Spinal cord (tissue), 10 donors: ENCODE data around the gene MBD3L2. TPM values are rescaled to one million over a fixed set of nuclear protein-coding genes. Genes with fewer than 3 reads are reported as not detected.
"Not testable (repeated sequence)": the region's sequence is repeated elsewhere in the genome, so short reads cannot be mapped to it uniquely, and the experiment has no call there.

Source experiments
- DNase-seq, 6 donors: peaks; one replicate each; pipeline versions ENCODE4 v3.0.0 to v3.0.0-alpha.2; 2013 to 2015; ENCODE audit warnings: low spot score in 6 of 6, low read depth in 4 of 6
- H3K27ac ChIP-seq: one replicate; pipeline ENCODE4 v1.5.1; 2013; ENCODE audit warnings: low read depth, low read length, control low read depth
- H3K27me3 ChIP-seq: one replicate; pipeline ENCODE4 v1.6.1; 2013; ENCODE audit warnings: low read length; ENCODE audit not compliant: control insufficient read depth, insufficient read depth
- H3K36me3 ChIP-seq: one replicate; pipeline ENCODE4 v1.6.1; 2013; ENCODE audit warnings: low read length; ENCODE audit not compliant: control insufficient read depth, insufficient read depth
- H3K4me1 ChIP-seq: one replicate; pipeline ENCODE4 v1.6.1; 2013; ENCODE audit warnings: low read length; ENCODE audit not compliant: control insufficient read depth, insufficient read depth
- H3K4me3 ChIP-seq: one replicate; pipeline ENCODE4 v1.5.1; 2013; ENCODE audit warnings: low read depth, low read length, control low read depth
- H3K9me3 ChIP-seq: one replicate; pipeline ENCODE4 v1.6.1; 2013; ENCODE audit warnings: low read length; ENCODE audit not compliant: control insufficient read depth, insufficient read depth
- WGBS: methylation state at CpG from one replicate; pipeline ENCODE4 v1.1.5; 2013; ENCODE audit warnings: missing lambda C conversion rate; ENCODE audit not compliant: insufficient coverage; 5-methylcytosine and 5-hydroxymethylcytosine counted together
- polyA plus RNA-seq, 2 donors: library from polyadenylated mRNA; unstranded; fragments of 120-200 nt; gene quantifications; one replicate each; pipeline ENCODE4 v1.2.1, GENCODE V29; 2013; ENCODE audit not compliant: insufficient read length in 2 of 2
- total RNA-seq, 2 donors: library from RNA; depleted of rRNA in 1 of 2; stranded (reverse); fragments of 120-200 nt in 1 of 2; fragments of >200 nt in 1 of 2; gene quantifications; one replicate each; pipeline versions ENCODE4 v1.2.3 to v1.2.4, GENCODE V29; 2013 to 2014
- donor health status: healthy.

The MBD3L2 gene
- total and polyA plus RNA-seq, 4 donors, result not detected

- Histone ChIP-seq H3K4me3 (no peak overlapping the region), H3K27ac (no peak overlapping the region), H3K36me3 (no peaks in the 10 kb centered on the region), H3K4me1 (no peaks in the 10 kb centered on the region), H3K27me3 (no peaks in the 10 kb centered on the region), H3K9me3 (no peaks in the 10 kb centered on the region)
- no CpG with 5 or more reads among the region's 6 CpGs for WGBS
- DNase-seq, result no peak
Measured at GRCh38 chr19:7018828-7019227, 30.3 kb upstream of the MBD3L2 start.

GRCh38 chr19:7021331-7021730, 27.8 kb upstream of the MBD3L2 start, which contains the start of gene MBD3L2B:
TSS of gene MBD3L2B (minus strand) at chr19:7021431. CDS start at chr19:7021397, 34 bp downstream.
- H3K9me3 ChIP-seq, H3K27me3 ChIP-seq, H3K4me1 ChIP-seq, H3K27ac ChIP-seq, DNase-seq, H3K36me3 ChIP-seq, H3K4me3 ChIP-seq: not testable (repeated sequence)
- no CpG with 5 or more reads among the region's 6 CpGs for WGBS

GRCh38 chr19:7028790-7029189, 20.3 kb upstream of the MBD3L2 start:
- DNase-seq, H3K4me3 ChIP-seq, H3K27ac ChIP-seq, H3K4me1 ChIP-seq, H3K36me3 ChIP-seq, H3K9me3 ChIP-seq, H3K27me3 ChIP-seq: not testable (repeated sequence)
- WGBS, result no CpG with 5 or more reads among the region's 1 CpG

GRCh38 chr19:7030278-7030677, 18.8 kb upstream of the MBD3L2 start, which contains the start of gene MBD3L5:
TSS of gene MBD3L5 (plus strand) at chr19:7030578. CDS start at chr19:7030612, 34 bp downstream.
- H3K27me3 ChIP-seq, H3K36me3 ChIP-seq, H3K4me3 ChIP-seq, H3K4me1 ChIP-seq, DNase-seq, H3K9me3 ChIP-seq, H3K27ac ChIP-seq: not testable (repeated sequence)
- WGBS, result no CpG with 5 or more reads among the region's 9 CpGs

- WGBS, result no CpG with 5 or more reads among the region's 9 CpGs
- not testable (repeated sequence) for H3K4me1 ChIP-seq, H3K4me3 ChIP-seq, H3K27ac ChIP-seq, H3K9me3 ChIP-seq, DNase-seq, H3K36me3 ChIP-seq, H3K27me3 ChIP-seq
Measured at GRCh38 chr19:7040079-7040478, 9.0 kb upstream of the MBD3L2 start, which contains the start of gene MBD3L4. TSS of gene MBD3L4 (minus strand) at chr19:7040179. CDS start at chr19:7040144, 35 bp downstream.

- not testable (repeated sequence) for DNase-seq, H3K9me3 ChIP-seq
- no CpG with 5 or more reads among the region's 2 CpGs for WGBS
Measured at GRCh38 chr19:7041563-7041962, 7.6 kb upstream of the MBD3L2 start.

GRCh38 chr19:7051421-7051820, 2.3 kb downstream of the MBD3L2 start:
- not testable (repeated sequence) for H3K36me3 ChIP-seq, H3K9me3 ChIP-seq, DNase-seq, H3K4me1 ChIP-seq, H3K27ac ChIP-seq, H3K27me3 ChIP-seq, H3K4me3 ChIP-seq
- no CpG with 5 or more reads among the region's 5 CpGs for WGBS

More at GRCh38 chr19:7041563-7041962, 7.6 kb upstream of the MBD3L2 start:
- not testable (repeated sequence) for H3K36me3 ChIP-seq, H3K27me3 ChIP-seq, H3K27ac ChIP-seq, H3K4me3 ChIP-seq, H3K4me1 ChIP-seq

GRCh38 chr19:7052896-7053295, 3.8 kb downstream of the MBD3L2 start:
- not testable (repeated sequence) for H3K27me3 ChIP-seq, DNase-seq, H3K9me3 ChIP-seq, H3K36me3 ChIP-seq, H3K27ac ChIP-seq, H3K4me3 ChIP-seq, H3K4me1 ChIP-seq
- no CpG with 5 or more reads among the region's 7 CpGs for WGBS

- DNase-seq, H3K27me3 ChIP-seq, H3K4me3 ChIP-seq, H3K36me3 ChIP-seq, H3K4me1 ChIP-seq, H3K9me3 ChIP-seq, H3K27ac ChIP-seq: not testable (repeated sequence)
- no CpG with 5 or more reads among the region's 14 CpGs for WGBS
Measured at GRCh38 chr19:7054635-7055368, 5.7 kb downstream of the MBD3L2 start.

GRCh38 chr19:7055679-7056078, 6.6 kb downstream of the MBD3L2 start:
- DNase-seq, H3K9me3 ChIP-seq, H3K27ac ChIP-seq, H3K4me3 ChIP-seq, H3K27me3 ChIP-seq, H3K4me1 ChIP-seq, H3K36me3 ChIP-seq: not testable (repeated sequence)
- 74% methylated on average over 3 of the region's 14 CpGs for WGBS
